Neural progenitor cell (in vitro differentiated cells): ENCODE measurements around the gene ZNF777. TPM values are rescaled to one million over a fixed set of nuclear protein-coding genes. Genes with fewer than 3 reads are reported as not detected.

Experiments used
- DNase-seq: peaks from one replicate; pipeline ENCODE4 v3.0.0-alpha.2; 2016; ENCODE audit warnings: low spot score
- H2AFZ ChIP-seq: fragments of 200-600 bp; sonication (generic); replicated peaks from 2 replicates; pipeline ENCODE4 v1.6.1; 2016; ENCODE audit warnings: antibody characterized with exemption
- H3F3A ChIP-seq: fragments of 200-600 bp; sonication (generic); 2 replicates; pipeline ENCODE4 v1.6.1; 2016; ENCODE audit warnings: antibody characterized with exemption, low read depth
- H3K27ac ChIP-seq: fragments of 200-600 bp; sonication (generic); 2 replicates; pipeline ENCODE4 v1.5.1; 2016; ENCODE audit warnings: mild to moderate bottlenecking
- H3K27me3 ChIP-seq: fragments of 200-600 bp; sonication (generic); 2 replicates; pipeline ENCODE4 v1.6.1; 2016; ENCODE audit warnings: mild to moderate bottlenecking, moderate library complexity
- H3K36me3 ChIP-seq: fragments of 200-600 bp; sonication (generic); 2 replicates; pipeline ENCODE4 v1.5.1; 2016
- H3K4me1 ChIP-seq: fragments of 200-600 bp; sonication (generic); 2 replicates; pipeline ENCODE4 v1.6.1; 2016; ENCODE audit warnings: mixed run types
- H3K4me2 ChIP-seq: fragments of 200-600 bp; sonication (generic); 2 replicates; pipeline ENCODE4 v1.6.1; 2016
- H3K4me3 ChIP-seq: fragments of 200-600 bp; sonication (generic); 2 replicates; pipeline ENCODE4 v1.5.1; 2016
- H3K79me2 ChIP-seq: fragments of 200-600 bp; sonication (generic); 2 replicates; pipeline ENCODE4 v1.6.1; 2016; ENCODE audit warnings: low read depth
- H3K9ac ChIP-seq: fragments of 200-600 bp; sonication (generic); 2 replicates; pipeline ENCODE4 v1.6.1; 2016
- H3K9me3 ChIP-seq: fragments of 200-600 bp; sonication (generic); 2 replicates; pipeline ENCODE4 v1.5.1; 2016; ENCODE audit warnings: low read depth
- H4K20me1 ChIP-seq: fragments of 200-600 bp; sonication (generic); 2 replicates; pipeline ENCODE4 v1.6.1; 2016; ENCODE audit warnings: low read depth
- H3K27ac Mint-ChIP-seq: 3 replicates; pipeline ENCODE4 v1.8.0; 2021; ENCODE audit warnings: mixed read lengths
- H3K27me3 Mint-ChIP-seq: 2 replicates; pipeline ENCODE4 v1.8.0; 2022; ENCODE audit warnings: low read depth, mild to moderate bottlenecking, inconsistent platforms, moderate library complexity, mixed read lengths; ENCODE audit not compliant: insufficient read depth
- H3K36me3 Mint-ChIP-seq: 3 replicates; pipeline ENCODE4 v1.8.0; 2021; ENCODE audit warnings: mixed read lengths
- H3K4me1 Mint-ChIP-seq: 3 replicates; pipeline ENCODE4 v1.8.0; 2021; ENCODE audit warnings: mixed read lengths
- H3K4me3 Mint-ChIP-seq: 3 replicates; pipeline ENCODE4 v1.8.0; 2021; ENCODE audit warnings: mild to moderate bottlenecking, moderate library complexity, mixed read lengths
- H3K9me3 Mint-ChIP-seq: 3 replicates; pipeline ENCODE4 v1.8.0; 2020; ENCODE audit warnings: mixed read lengths
- EZH2 ChIP-seq: fragments of 200-600 bp; sonication (generic); IDR thresholded peaks from 2 replicates; pipeline ENCODE4 v1.6.1; 2017; ENCODE audit warnings: antibody characterized with exemption, mild to moderate bottlenecking, moderate library complexity
- EZH2phosphoT487 ChIP-seq: fragments of 200-600 bp; sonication (generic); IDR thresholded peaks from 2 replicates; pipeline ENCODE4 v1.6.1; 2017; ENCODE audit warnings: antibody characterized with exemption
- total RNA-seq: library from RNA; depleted of rRNA; stranded (reverse); fragments of >200 nt; gene quantifications from 2 replicates; pipeline ENCODE4 v1.2.3, GENCODE V29; 2015; ENCODE audit warnings: low replicate concordance
- TF ChIP-seq, protein P1 (sequence below): fragments of 200-600 bp; sonication (generic); IDR thresholded peaks from 2 replicates; pipeline ENCODE4 v1.5.1; 2017; ENCODE audit warnings: antibody characterized with exemption, mild to moderate bottlenecking

Gene ZNF777
- total RNA-seq, 1 donor from 2014 or later = 6.6 TPM

DNA sequence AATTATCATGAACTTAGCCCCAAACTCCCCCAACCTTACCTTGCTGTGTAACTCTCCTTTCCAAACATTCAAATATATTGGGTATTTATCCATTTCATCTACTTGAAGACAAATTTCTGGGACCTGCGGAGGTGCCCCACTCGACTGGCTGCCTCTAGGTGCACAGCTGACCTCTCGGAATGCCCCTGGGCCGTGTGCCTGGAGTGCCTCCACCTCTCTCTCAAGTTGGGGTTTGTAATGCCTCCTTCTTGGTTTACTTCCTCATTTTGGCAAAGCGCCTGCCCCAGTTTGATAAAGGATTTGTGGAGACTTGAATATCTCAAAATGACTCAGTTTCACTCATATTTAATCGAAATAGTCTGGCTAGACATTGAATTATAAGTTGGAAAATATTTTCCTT, 16.6 kb downstream of the ZNF777 start:
- Histone ChIP-seq H3K79me2 (no peaks in the 10 kb centered on the region), H3F3A (no peaks in the 10 kb centered on the region), H4K20me1 (no peaks in the 10 kb centered on the region), H3K4me1 (no peaks in the 10 kb centered on the region), H3K9me3 (no peaks in the 10 kb centered on the region), H3K27ac (no peak overlapping the region), H2AFZ (no peak overlapping the region), H3K27me3 (no peaks in the 10 kb centered on the region), H3K36me3 (no peaks in the 10 kb centered on the region), H3K4me2 (no peak overlapping the region), H3K4me3 (no peak overlapping the region), H3K9ac (no peak overlapping the region)
- no peaks in the 10 kb centered on the region for H3K4me1 Mint-ChIP-seq
- TF ChIP-seq EZH2 (no peak), EZH2phosphoT487 (no peak)
- no peak overlapping the region for H3K27ac Mint-ChIP-seq
- no peaks in the 10 kb centered on the region for H3K9me3 Mint-ChIP-seq
- no peak for DNase-seq
- H3K27me3 Mint-ChIP-seq = no peaks in the 10 kb centered on the region
- H3K36me3 Mint-ChIP-seq = peaks cover 27% of the 10 kb centered on the region
- no peak overlapping the region for H3K4me3 Mint-ChIP-seq

DNA sequence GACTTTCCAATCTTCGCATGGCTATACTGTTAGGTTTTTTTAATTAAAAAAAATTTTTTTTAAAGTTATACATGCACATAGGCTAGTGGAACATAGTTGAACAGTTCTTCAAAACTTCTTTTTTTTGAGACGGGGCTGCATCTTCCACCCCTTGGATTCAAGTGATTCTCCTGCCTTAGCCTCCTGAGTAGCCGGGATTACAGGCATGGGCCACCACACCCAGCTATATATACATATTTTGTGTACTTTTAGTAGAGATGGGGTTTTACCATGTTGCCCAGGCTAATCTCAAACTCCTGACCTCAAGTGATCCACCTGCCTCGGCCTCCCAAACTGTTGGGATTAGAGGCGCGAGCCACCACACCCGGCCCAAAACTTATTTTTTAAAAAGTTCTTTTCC, 17.3 kb downstream of the ZNF777 start:
- DNase-seq = no peak
- Histone ChIP-seq H3F3A (no peaks in the 10 kb centered on the region), H3K36me3 (no peaks in the 10 kb centered on the region), H3K27ac (no peak overlapping the region), H2AFZ (no peak overlapping the region), H3K9ac (no peak overlapping the region), H3K4me3 (no peak overlapping the region), H3K27me3 (no peaks in the 10 kb centered on the region), H3K4me2 (no peak overlapping the region), H3K79me2 (no peaks in the 10 kb centered on the region), H4K20me1 (no peaks in the 10 kb centered on the region), H3K4me1 (no peaks in the 10 kb centered on the region), H3K9me3 (no peaks in the 10 kb centered on the region)
- peaks cover 29% of the 10 kb centered on the region for H3K36me3 Mint-ChIP-seq
- H3K9me3 Mint-ChIP-seq = no peaks in the 10 kb centered on the region
- H3K27ac Mint-ChIP-seq = no peak overlapping the region
- no peaks in the 10 kb centered on the region for H3K27me3 Mint-ChIP-seq
- TF ChIP-seq EZH2 (no peak), EZH2phosphoT487 (no peak)
- TF ChIP-seq, protein P1, sequence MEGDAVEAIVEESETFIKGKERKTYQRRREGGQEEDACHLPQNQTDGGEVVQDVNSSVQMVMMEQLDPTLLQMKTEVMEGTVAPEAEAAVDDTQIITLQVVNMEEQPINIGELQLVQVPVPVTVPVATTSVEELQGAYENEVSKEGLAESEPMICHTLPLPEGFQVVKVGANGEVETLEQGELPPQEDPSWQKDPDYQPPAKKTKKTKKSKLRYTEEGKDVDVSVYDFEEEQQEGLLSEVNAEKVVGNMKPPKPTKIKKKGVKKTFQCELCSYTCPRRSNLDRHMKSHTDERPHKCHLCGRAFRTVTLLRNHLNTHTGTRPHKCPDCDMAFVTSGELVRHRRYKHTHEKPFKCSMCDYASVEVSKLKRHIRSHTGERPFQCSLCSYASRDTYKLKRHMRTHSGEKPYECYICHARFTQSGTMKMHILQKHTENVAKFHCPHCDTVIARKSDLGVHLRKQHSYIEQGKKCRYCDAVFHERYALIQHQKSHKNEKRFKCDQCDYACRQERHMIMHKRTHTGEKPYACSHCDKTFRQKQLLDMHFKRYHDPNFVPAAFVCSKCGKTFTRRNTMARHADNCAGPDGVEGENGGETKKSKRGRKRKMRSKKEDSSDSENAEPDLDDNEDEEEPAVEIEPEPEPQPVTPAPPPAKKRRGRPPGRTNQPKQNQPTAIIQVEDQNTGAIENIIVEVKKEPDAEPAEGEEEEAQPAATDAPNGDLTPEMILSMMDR = no peak
- H3K4me1 Mint-ChIP-seq = no peaks in the 10 kb centered on the region
- no peak overlapping the region for H3K4me3 Mint-ChIP-seq

DNA sequence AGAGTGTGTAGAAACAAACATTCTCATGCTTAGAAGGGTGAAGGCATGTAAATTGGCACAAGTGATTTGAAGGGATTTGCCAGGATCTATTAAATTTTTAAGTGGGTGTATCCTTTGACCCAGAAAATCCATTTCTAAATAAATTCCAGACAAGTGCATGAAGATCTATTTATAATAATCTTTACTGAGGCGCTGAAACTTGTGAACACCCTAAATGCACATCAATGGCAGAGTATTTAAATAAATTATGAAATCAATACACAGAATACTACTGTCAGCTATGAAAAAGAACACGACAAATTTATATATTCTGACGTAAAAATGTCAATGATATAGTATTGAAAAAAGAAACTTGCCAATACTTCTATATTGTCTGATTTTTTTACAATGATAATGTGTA, 17.9 kb downstream of the ZNF777 start:
- Histone ChIP-seq H2AFZ (no peak overlapping the region), H3K27me3 (no peaks in the 10 kb centered on the region), H3K9ac (no peak overlapping the region), H3K4me3 (no peak overlapping the region), H3K4me1 (no peaks in the 10 kb centered on the region), H4K20me1 (no peaks in the 10 kb centered on the region), H3K79me2 (no peaks in the 10 kb centered on the region), H3K36me3 (no peaks in the 10 kb centered on the region), H3K4me2 (no peak overlapping the region), H3F3A (no peaks in the 10 kb centered on the region), H3K9me3 (no peaks in the 10 kb centered on the region), H3K27ac (no peak overlapping the region)
- H3K27me3 Mint-ChIP-seq = no peaks in the 10 kb centered on the region
- H3K9me3 Mint-ChIP-seq = no peaks in the 10 kb centered on the region
- DNase-seq = no peak
- H3K27ac Mint-ChIP-seq = no peak overlapping the region
- no peak overlapping the region for H3K4me3 Mint-ChIP-seq
- TF ChIP-seq, protein P1 = no peak
- no peak for TF ChIP-seq EZH2phosphoT487
- H3K4me1 Mint-ChIP-seq = no peaks in the 10 kb centered on the region
- peaks cover 31% of the 10 kb centered on the region for H3K36me3 Mint-ChIP-seq

DNA sequence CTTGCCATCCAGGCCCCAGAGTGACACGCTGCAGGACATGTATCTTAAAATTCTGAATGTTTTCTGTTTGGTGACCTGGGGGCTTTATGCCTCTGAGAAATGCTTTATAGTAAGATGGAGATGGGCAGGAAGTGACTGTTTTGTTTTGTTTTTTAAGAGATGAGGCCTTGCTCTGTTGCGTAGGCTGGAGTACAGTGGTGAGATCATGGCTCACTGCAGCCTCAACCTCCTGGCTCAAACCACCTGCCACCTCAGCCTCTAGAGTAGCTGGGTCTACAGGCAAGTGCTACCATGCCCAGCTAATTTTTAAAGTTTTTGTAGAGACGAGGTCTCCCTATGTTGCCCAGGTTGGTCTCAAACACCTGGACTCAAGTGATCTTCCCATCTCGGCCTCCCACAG, 20.6 kb downstream of the ZNF777 start:
- no peaks in the 10 kb centered on the region for H3K79me2 ChIP-seq
- Mint-ChIP-seq H3K36me3 (peaks cover 20% of the 10 kb centered on the region), H3K27ac (no peak overlapping the region), H3K9me3 (no peaks in the 10 kb centered on the region), H3K27me3 (no peaks in the 10 kb centered on the region), H3K4me1 (no peaks in the 10 kb centered on the region), H3K4me3 (no peak overlapping the region)
- H3K4me2 ChIP-seq = no peak overlapping the region
- H3K9ac ChIP-seq = no peak overlapping the region
- H3K27ac ChIP-seq = no peak overlapping the region
- no peak overlapping the region for H2AFZ ChIP-seq
- H3K9me3 ChIP-seq = no peaks in the 10 kb centered on the region
- H3K4me3 ChIP-seq = no peak overlapping the region
- no peak for DNase-seq
- TF ChIP-seq EZH2phosphoT487 (no peak), EZH2 (no peak)
- TF ChIP-seq, protein P1 = no peak
- no peaks in the 10 kb centered on the region for H3F3A ChIP-seq
- no peaks in the 10 kb centered on the region for H3K4me1 ChIP-seq
- H4K20me1 ChIP-seq = no peaks in the 10 kb centered on the region
- no peaks in the 10 kb centered on the region for H3K27me3 ChIP-seq
- no peaks in the 10 kb centered on the region for H3K36me3 ChIP-seq
